Activated T-helper 1 cell treated with anti-CD3 and anti-CD28 coated beads, Interleukin-12 subunit alpha, Interleukin-12 subunit beta, Interleukin-2, Interleukin-4 antibody, amounts not matched to agents 30 ng/mL and 10 ng/mL and 1 ng/mL, durations not matched to agents 14 hours and 24 hours and 36 hours (primary cell): ENCODE measurements around the gene SASS6. TPM values are rescaled to one million over a fixed set of nuclear protein-coding genes. Genes with fewer than 3 reads are reported as not detected.

Experiments used
- DNase-seq: peaks from one replicate; pipeline ENCODE4 v3.0.0; 2021; ENCODE audit warnings: low spot score
- H3K27ac Mint-ChIP-seq: one replicate; pipeline ENCODE4 v1.8.0; 2021; ENCODE audit warnings: mild to moderate bottlenecking, mixed read lengths
- H3K27me3 Mint-ChIP-seq: one replicate; pipeline ENCODE4 v1.8.0; 2022; ENCODE audit warnings: mild to moderate bottlenecking, moderate library complexity, mixed read lengths; ENCODE audit not compliant: insufficient read depth
- H3K36me3 Mint-ChIP-seq: one replicate; pipeline ENCODE4 v1.8.0; 2021; ENCODE audit warnings: low read depth, mixed read lengths
- H3K4me1 Mint-ChIP-seq: one replicate; pipeline ENCODE4 v1.8.0; 2021; ENCODE audit warnings: low read depth, mixed read lengths
- H3K4me3 Mint-ChIP-seq: one replicate; pipeline ENCODE4 v1.8.0; 2021; ENCODE audit warnings: mild to moderate bottlenecking, moderate library complexity, mixed read lengths
- H3K9me3 Mint-ChIP-seq: one replicate; pipeline ENCODE4 v1.8.0; 2021; ENCODE audit warnings: mixed read lengths
- intact Hi-C: fragments of 100-400 bp; cut with micrococcal nuclease; formaldehyde crosslinking; loops from one replicate; pipeline ENCODE4 v1.15.1; 2024
- total RNA-seq: library from RNA; stranded (reverse); gene quantifications from 2 replicates; pipeline ENCODE4 v1.2.3, GENCODE V29; 2022

Gene SASS6
- total RNA-seq, 1 donor from 2014 or later, result 16.4 TPM

DNA sequence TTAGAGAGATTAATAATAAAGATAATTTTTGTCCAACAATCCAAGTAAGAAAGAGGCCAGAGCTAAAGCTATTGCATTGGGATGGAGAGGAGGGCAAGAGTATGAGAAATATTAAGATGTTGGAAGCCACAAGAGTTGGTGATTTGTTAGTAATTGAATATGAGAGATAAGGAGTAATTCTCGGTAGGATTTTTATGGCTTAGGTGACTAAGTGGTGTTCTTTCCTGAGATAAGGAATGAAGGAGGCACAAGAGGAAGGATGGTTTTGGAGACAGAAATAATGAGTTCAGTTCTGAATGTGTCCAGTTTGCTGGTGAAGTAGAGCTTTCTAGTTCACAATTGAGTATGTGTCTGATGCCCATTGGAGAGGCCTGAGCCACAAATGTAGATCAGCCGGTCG is 9.6 kb upstream of the SASS6 start:
- DNase-seq, result no peak
- no peaks in the 10 kb centered on the region for H3K9me3 Mint-ChIP-seq
- no peak overlapping the region for H3K27ac Mint-ChIP-seq
- H3K27me3 Mint-ChIP-seq, result no peaks in the 10 kb centered on the region
- no peak overlapping the region for H3K4me3 Mint-ChIP-seq
- intact Hi-C loops, result no loop called here
- H3K36me3 Mint-ChIP-seq, result peaks cover 49% of the 10 kb centered on the region
- H3K4me1 Mint-ChIP-seq, result no peaks in the 10 kb centered on the region

DNA sequence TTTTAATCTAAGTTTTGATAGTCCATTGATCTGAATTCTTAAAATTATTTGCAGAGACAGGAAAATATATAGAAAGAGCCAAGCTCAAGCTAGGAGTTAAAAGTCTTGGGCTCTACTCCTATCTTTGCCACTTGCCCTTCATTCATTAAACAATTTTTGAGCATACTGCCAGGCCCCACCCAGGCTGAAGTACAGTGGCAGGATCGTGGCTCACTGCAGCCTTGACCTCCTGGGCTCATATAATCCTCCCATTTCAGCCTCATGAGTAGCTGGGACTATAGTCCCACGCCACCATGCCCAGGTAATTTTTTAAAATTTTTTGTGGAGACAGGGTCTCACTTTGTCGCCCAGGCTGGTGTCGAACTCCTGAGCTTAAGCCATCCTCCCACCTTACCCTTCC is 8.5 kb upstream of the SASS6 start:
- H3K4me1 Mint-ChIP-seq, result no peaks in the 10 kb centered on the region
- no peaks in the 10 kb centered on the region for H3K9me3 Mint-ChIP-seq
- peaks cover 46% of the 10 kb centered on the region for H3K36me3 Mint-ChIP-seq
- H3K27ac Mint-ChIP-seq, result no peak overlapping the region
- intact Hi-C loops, result no loop called here
- no peak for DNase-seq
- H3K27me3 Mint-ChIP-seq, result no peaks in the 10 kb centered on the region
- no peak overlapping the region for H3K4me3 Mint-ChIP-seq

DNA sequence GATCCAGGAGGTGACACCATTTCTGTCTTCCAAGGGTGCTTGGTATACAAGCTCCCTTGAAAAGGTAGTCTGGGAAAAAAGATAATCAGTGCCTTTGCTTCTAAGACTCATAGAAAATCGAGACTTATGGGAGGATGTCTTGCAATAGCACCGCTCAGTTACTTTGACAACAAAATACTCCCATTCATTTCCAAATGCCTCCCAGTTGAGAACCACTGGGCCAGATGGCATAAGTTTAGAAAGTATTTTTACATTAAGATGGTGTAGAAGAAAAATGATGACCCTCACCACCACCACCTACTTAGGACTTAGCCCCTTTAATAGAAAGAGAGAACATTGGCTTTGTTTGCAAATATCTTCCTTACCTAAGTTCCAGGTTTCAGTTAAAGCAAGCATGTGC is 4.9 kb upstream of the SASS6 start:
- intact Hi-C loops, result no loop called here
- Mint-ChIP-seq H3K27me3 (no peaks in the 10 kb centered on the region), H3K36me3 (peaks cover 34% of the 10 kb centered on the region)

DNA sequence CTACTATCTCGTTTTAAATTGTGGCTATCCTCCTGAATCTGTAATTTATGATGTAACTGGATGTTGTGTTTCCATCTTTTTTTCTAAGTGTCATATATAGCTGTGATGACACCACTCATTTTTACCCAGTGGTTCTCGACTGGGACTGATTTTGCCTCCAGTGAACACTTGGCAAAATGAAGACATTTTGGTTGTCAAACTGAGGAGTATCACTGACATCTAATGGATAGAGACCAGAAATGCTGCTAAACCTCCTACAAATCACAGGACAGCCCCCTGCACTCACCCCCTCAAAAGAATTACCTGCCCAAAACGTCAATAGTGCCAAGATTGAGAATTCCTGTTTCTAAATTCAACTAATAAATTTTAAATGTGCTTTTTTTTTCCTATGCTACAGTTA is 2.1 kb upstream of the SASS6 start:
- Mint-ChIP-seq H3K4me1 (peaks cover 44% of the 10 kb centered on the region), H3K27me3 (no peaks in the 10 kb centered on the region), H3K9me3 (no peaks in the 10 kb centered on the region), H3K36me3 (peaks cover 24% of the 10 kb centered on the region), H3K27ac (no peak overlapping the region), H3K4me3 (peak overlapping the region; percentile 64)
- intact Hi-C loops, result loop anchor here (5.0 kb wide), 1 partner anchor 242 kb away; no protein-coding TSS in a partner anchor
- no peak for DNase-seq

More for the DNA sequence above, 4.9 kb upstream of the SASS6 start:
- Mint-ChIP-seq H3K4me1 (peaks cover 20% of the 10 kb centered on the region), H3K4me3 (no peak overlapping the region), H3K27ac (no peak overlapping the region), H3K9me3 (no peaks in the 10 kb centered on the region)
- DNase-seq, result no peak

DNA sequence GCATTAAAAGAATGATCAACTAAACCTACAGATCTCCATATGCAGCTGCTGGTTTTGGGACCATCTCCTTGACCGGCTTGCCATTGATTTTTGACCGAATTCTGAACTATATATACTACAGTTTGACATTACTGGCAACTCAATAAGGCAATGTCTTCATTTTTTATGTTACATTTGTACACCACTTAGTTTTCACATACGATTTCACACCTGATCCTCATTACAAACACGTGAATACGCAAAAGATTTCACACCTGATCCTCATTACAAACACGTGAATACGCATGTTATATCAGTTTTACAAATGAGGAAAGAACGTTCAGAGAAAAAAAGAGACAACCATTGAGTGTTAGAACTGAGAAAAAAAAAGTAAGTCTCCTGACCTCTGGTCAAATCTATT is 1.1 kb downstream of the SASS6 start:
- Mint-ChIP-seq H3K27ac (peak overlapping the region; percentile 98), H3K9me3 (no peaks in the 10 kb centered on the region), H3K4me3 (peak overlapping the region; percentile 99), H3K36me3 (peaks cover 14% of the 10 kb centered on the region), H3K27me3 (no peaks in the 10 kb centered on the region), H3K4me1 (peaks cover 56% of the 10 kb centered on the region)
- no peak for DNase-seq
- intact Hi-C loops, result loop anchor here (1.0 to 5.0 kb wide), 4 partner anchors 135 to 327 kb away; partner anchors contain the start of gene RTCA

DNA sequence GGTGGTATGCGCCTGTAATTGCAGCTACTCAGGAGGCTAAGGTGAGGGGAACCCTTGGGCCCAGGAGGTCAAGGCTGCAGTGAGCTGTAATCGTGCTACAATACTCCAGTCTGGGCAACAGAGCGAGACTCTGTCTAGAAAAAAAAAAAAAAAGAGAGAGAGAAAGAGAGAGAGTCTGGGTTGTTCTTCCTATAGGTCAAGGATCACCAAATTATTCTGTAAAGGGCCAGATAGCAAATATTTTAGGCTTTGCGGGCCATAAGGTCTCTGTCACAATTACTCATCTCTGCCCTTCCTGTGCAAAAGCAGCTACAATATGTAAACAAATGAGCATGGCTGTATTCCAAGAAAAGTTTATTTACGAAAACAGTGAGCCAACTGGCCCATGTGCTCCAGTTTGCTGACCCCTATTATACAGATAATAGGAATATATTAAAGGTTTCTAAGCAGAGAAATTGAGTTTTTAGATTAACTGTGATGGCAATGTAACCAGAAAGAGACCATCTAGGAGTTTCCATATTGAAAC is 2.1 kb downstream of the SASS6 start:
- peaks cover 55% of the 10 kb centered on the region for H3K4me1 Mint-ChIP-seq
- H3K4me3 Mint-ChIP-seq, result peak overlapping the region; percentile 7
- H3K36me3 Mint-ChIP-seq, result peaks cover 19% of the 10 kb centered on the region
- H3K9me3 Mint-ChIP-seq, result no peaks in the 10 kb centered on the region
- no peaks in the 10 kb centered on the region for H3K27me3 Mint-ChIP-seq
- intact Hi-C loops, result loop anchor here (5.0 kb wide), 1 partner anchor 247 kb away; no protein-coding TSS in a partner anchor
- DNase-seq, result no peak
- no peak overlapping the region for H3K27ac Mint-ChIP-seq

DNA sequence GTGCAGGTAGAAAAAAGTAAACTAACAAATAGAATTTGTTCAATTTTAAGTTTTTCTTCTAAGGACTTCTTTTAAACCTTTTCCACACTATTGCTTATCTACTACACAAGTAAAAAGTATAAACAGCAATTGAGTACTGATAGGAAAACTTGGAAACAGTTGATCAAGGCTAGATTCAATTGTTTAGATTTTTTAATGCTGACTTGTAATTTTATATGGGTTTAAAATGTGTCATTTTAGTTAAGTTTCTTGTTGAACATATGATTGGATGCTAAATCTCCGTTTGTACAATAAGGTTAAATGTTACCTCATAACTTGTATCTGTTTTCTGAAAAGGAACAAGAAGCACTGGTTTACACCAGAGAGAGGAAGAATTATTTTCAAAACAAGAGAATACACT is 5.5 kb downstream of the SASS6 start:
- peaks cover 10% of the 10 kb centered on the region for H3K36me3 Mint-ChIP-seq
- H3K9me3 Mint-ChIP-seq, result no peaks in the 10 kb centered on the region
- intact Hi-C loops, result no loop called here
- no peak for DNase-seq
- no peak overlapping the region for H3K4me3 Mint-ChIP-seq
- no peak overlapping the region for H3K27ac Mint-ChIP-seq
- H3K27me3 Mint-ChIP-seq, result no peaks in the 10 kb centered on the region
- H3K4me1 Mint-ChIP-seq, result peaks cover 36% of the 10 kb centered on the region

DNA sequence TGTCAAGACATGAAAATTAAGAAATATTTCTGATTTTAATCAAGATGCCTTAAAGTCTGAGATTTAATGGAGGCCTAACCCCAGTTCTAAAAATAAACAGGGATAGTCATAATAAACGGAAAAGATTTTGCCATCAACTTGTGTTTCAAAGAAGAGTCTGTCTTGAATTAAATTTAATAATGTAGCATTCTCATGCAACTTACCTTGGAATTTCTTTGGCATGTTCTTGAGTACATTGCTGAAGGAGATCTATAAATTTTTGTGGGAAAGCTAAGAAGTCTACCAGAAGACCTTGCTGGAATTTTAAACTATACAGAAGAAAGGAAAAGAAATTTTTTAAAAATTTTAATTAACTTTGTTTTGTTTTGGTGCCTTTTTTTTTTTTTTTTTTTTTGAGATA is 10.6 kb downstream of the SASS6 start:
- Mint-ChIP-seq H3K4me1 (peaks cover 5% of the 10 kb centered on the region), H3K27me3 (no peaks in the 10 kb centered on the region), H3K4me3 (no peak overlapping the region), H3K27ac (no peak overlapping the region), H3K9me3 (no peaks in the 10 kb centered on the region), H3K36me3 (peaks cover 17% of the 10 kb centered on the region)
- intact Hi-C loops, result no loop called here
- DNase-seq, result no peak

DNA sequence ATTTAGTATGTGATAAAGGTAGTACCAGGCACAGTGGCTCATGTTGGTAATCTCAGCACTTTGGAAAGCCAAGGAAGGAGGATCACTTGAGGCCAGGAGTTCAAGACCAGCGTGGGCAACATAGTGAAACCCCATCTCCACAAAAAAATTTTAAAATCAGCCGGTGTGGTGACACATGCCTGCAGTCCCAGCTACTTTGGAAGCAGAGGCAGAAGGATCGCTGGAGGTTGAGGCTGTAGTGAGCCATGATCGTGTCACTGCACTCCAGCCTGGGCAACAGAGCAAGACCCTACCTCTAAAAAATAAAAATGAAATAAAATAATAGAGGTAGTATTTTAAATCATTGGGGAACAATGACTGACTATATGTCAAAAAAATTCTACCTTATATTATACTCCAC is 17.2 kb downstream of the SASS6 start:
- Mint-ChIP-seq H3K27ac (no peak overlapping the region), H3K36me3 (peaks cover 22% of the 10 kb centered on the region), H3K27me3 (no peaks in the 10 kb centered on the region), H3K4me1 (peaks cover 6% of the 10 kb centered on the region), H3K9me3 (no peaks in the 10 kb centered on the region), H3K4me3 (no peak overlapping the region)
- no peak for DNase-seq
- intact Hi-C loops, result no loop called here

DNA sequence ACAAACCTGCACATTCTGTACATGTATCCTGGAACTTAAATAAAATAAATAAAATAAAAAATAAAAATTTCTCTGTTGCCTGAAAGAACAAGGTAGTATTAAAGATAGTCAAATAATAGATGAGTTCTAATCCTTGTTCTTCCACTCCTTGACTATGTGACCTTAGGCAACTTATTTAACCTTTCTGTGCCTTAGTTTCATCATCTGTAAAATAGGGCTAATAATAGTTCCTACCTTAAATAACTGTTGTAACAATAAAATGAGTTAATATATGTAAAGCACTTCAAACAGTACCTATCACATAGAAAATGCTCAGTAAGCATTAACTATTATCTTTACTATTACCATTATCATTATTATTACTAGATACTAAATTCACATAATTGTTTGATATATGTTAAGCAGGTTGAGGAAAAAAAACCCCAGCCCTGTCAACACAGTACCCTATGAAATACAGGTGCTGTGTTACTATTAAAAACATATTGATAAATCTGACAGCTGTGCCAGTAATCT is 23.1 kb downstream of the SASS6 start:
- Mint-ChIP-seq H3K27me3 (no peaks in the 10 kb centered on the region), H3K4me1 (peaks cover 11% of the 10 kb centered on the region), H3K36me3 (peaks cover 16% of the 10 kb centered on the region), H3K4me3 (no peak overlapping the region), H3K27ac (no peak overlapping the region), H3K9me3 (no peaks in the 10 kb centered on the region)
- DNase-seq, result no peak
- intact Hi-C loops, result no loop called here

DNA sequence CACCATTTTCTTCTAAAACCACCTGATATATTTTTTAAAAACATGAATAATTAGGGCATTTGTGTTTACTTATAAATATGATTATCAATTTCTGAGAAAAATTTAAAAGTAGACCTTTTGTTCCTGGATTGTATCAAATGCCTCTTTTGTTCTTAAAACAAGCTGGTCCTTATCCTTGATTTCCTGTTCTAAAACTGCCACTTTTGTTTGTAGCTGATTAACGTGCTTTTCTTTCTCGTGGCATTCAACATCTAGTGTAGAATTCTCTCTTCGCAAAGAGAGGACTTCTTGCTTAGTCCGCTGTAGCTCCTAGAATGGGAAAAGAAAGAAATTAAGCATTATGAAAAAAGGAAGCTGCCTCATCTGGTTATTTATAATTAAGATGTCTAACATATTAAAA is 25.0 kb downstream of the SASS6 start:
- DNase-seq, result no peak

DNA sequence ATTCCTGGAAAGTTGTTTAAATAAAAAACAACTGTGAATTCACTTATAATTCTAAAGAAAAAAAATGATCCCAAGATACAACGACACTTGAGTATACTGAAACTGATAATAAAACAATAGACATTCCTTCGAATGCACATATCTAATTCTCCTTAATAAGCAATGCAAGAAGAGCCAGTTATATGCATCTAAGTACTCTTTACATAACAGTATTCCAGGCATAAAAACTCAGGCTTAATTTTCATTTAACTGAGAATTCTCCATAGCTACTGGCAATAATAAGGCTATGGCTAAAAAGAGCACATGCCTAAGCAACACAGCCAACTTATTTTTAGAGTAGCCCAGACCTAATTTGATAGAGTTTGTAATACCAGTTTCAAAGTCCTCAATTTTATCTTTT is 31.2 kb downstream of the SASS6 start:
- Mint-ChIP-seq H3K4me1 (no peaks in the 10 kb centered on the region), H3K9me3 (no peaks in the 10 kb centered on the region), H3K4me3 (no peak overlapping the region), H3K27ac (no peak overlapping the region), H3K36me3 (peaks cover 27% of the 10 kb centered on the region), H3K27me3 (no peaks in the 10 kb centered on the region)
- intact Hi-C loops, result no loop called here
- DNase-seq, result no peak

More for the DNA sequence above, 25.0 kb downstream of the SASS6 start:
- peaks cover 12% of the 10 kb centered on the region for H3K36me3 Mint-ChIP-seq
- no peaks in the 10 kb centered on the region for H3K27me3 Mint-ChIP-seq
- no peak overlapping the region for H3K4me3 Mint-ChIP-seq
- H3K4me1 Mint-ChIP-seq, result peaks cover 7% of the 10 kb centered on the region
- intact Hi-C loops, result no loop called here
- no peaks in the 10 kb centered on the region for H3K9me3 Mint-ChIP-seq
- H3K27ac Mint-ChIP-seq, result no peak overlapping the region

DNA sequence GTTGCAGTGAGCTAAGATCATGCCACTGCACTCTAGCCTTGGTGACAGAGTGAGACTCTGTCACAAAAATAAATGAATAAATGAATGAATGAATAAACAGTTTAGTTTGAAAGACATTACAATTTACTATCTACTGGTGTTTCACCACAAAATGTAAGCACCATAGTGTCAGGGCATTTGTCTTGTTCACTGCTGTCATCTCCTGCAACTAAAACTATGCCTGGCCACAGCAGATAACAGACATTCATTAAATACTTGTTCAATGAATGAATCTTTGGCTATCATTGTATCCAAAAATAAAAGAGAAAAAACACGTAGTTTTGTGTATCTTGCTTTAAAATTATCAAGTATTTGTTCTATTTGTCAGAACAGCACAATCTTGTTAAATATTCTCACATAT is 32.5 kb downstream of the SASS6 start:
- intact Hi-C loops, result no loop called here
- DNase-seq, result no peak

DNA sequence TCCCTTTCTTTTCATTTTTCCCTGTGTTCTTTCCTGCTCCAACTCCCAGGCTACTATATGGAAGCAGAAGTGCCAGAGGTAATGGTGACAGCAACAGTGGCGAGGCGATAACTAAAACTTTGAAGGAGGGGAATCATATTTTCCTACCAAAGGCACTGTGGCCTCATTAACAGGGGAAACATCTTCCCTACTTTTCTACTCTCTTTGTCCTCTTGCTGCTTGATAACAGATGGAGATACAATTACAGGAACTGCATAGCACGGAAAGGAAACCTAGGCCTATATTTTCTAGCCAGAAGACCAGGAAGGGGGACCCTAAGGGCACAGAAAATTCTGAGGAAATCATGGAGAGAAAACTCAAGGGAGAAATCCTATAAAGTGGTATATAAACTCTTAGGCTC is 42.3 kb downstream of the SASS6 start:
- no peak overlapping the region for H3K4me3 Mint-ChIP-seq
- H3K27me3 Mint-ChIP-seq, result no peaks in the 10 kb centered on the region
- intact Hi-C loops, result no loop called here
- no peak for DNase-seq
- H3K4me1 Mint-ChIP-seq, result no peaks in the 10 kb centered on the region
- no peak overlapping the region for H3K27ac Mint-ChIP-seq
- no peaks in the 10 kb centered on the region for H3K9me3 Mint-ChIP-seq
- peaks cover 22% of the 10 kb centered on the region for H3K36me3 Mint-ChIP-seq

More for the DNA sequence above, 32.5 kb downstream of the SASS6 start:
- no peaks in the 10 kb centered on the region for H3K27me3 Mint-ChIP-seq
- H3K36me3 Mint-ChIP-seq, result peaks cover 31% of the 10 kb centered on the region
- no peak overlapping the region for H3K4me3 Mint-ChIP-seq
- no peak overlapping the region for H3K27ac Mint-ChIP-seq
- no peaks in the 10 kb centered on the region for H3K4me1 Mint-ChIP-seq
- H3K9me3 Mint-ChIP-seq, result no peaks in the 10 kb centered on the region
